ENCODE measurements around the gene CDK2. TPM values are rescaled to one million over a fixed set of nuclear protein-coding genes. Genes with fewer than 3 reads are reported as not detected.
"Not testable (repeated sequence)": the region's sequence is repeated elsewhere in the genome, so short reads cannot be mapped to it uniquely, and the experiment has no call there.

CDK2 gene
- total RNA-seq, 3 donors from 2014 or later: 65.4 to 80.1 (median 74.1) TPM

- no peak for DNase-seq
Observed at GRCh38 chr12:55957106-55957859, 9.3 kb upstream of the CDK2 start.

GRCh38 chr12:55963760-55964159 is 2.9 kb upstream of the CDK2 start:
- ATAC-seq: no peak
- Mint-ChIP-seq H3K4me3 (no peak overlapping the region), H3K27me3 (ENCODE audit: low read depth) (no peaks in the 10 kb centered on the region), H3K36me3 (ENCODE audit: insufficient read depth) (no peaks in the 10 kb centered on the region), H3K9me3 (no peaks in the 10 kb centered on the region), H3K4me1 (ENCODE audit: low read depth) (peaks cover 26% of the 10 kb centered on the region)
- no peak for DNase-seq

More at GRCh38 chr12:55957106-55957859, 9.3 kb upstream of the CDK2 start:
- Mint-ChIP-seq H3K4me1 (ENCODE audit: low read depth) (peaks cover 13% of the 10 kb centered on the region), H3K4me3 (no peak overlapping the region), H3K9me3 (no peaks in the 10 kb centered on the region), H3K27me3 (ENCODE audit: low read depth) (no peaks in the 10 kb centered on the region), H3K36me3 (ENCODE audit: insufficient read depth) (peaks cover 20% of the 10 kb centered on the region)
- no peak for ATAC-seq

GRCh38 chr12:55965240-55965639 is 1.4 kb upstream of the CDK2 start:
- ATAC-seq (no peak), DNase-seq (no peak)
- Mint-ChIP-seq H3K4me1 (ENCODE audit: low read depth) (peaks cover 26% of the 10 kb centered on the region), H3K9me3 (no peaks in the 10 kb centered on the region), H3K4me3 (peak overlapping the region; percentile 8), H3K27me3 (ENCODE audit: low read depth) (no peaks in the 10 kb centered on the region), H3K36me3 (ENCODE audit: insufficient read depth) (peaks cover under 1% of the 10 kb centered on the region)

- Mint-ChIP-seq H3K27me3 (ENCODE audit: low read depth) (no peaks in the 10 kb centered on the region), H3K36me3 (ENCODE audit: insufficient read depth) (peaks cover 3% of the 10 kb centered on the region), H3K4me1 (ENCODE audit: low read depth) (peaks cover 26% of the 10 kb centered on the region), H3K4me3 (peak within 1 kb of the TSS; percentile 97), H3K9me3 (no peaks in the 10 kb centered on the region)
- DNase-seq (no peak), ATAC-seq (no peak)
Observed at GRCh38 chr12:55965941-55966407, 656 bp upstream of the CDK2 start, which contains the start of gene PMEL. Gene PMEL (minus strand): TSS chr12:55966042. CDS start chr12:55966011, 31 bp downstream.

GRCh38 chr12:55969356-55969755 is 2.7 kb downstream of the CDK2 start:
- no peaks in the 10 kb centered on the region for H3K9me3 Mint-ChIP-seq
- no peak overlapping the region for H3K4me3 Mint-ChIP-seq
- H3K27me3 Mint-ChIP-seq (ENCODE audit: low read depth): no peaks in the 10 kb centered on the region
- ATAC-seq (no peak), DNase-seq (no peak)
- H3K36me3 Mint-ChIP-seq (ENCODE audit: insufficient read depth): peaks cover 3% of the 10 kb centered on the region
- peaks cover 26% of the 10 kb centered on the region for H3K4me1 Mint-ChIP-seq (ENCODE audit: low read depth)

- no peak for ATAC-seq
- no peaks in the 10 kb centered on the region for H3K27me3 Mint-ChIP-seq (ENCODE audit: low read depth)
- no peaks in the 10 kb centered on the region for H3K9me3 Mint-ChIP-seq
- H3K36me3 Mint-ChIP-seq (ENCODE audit: insufficient read depth): peaks cover 3% of the 10 kb centered on the region
- peaks cover 24% of the 10 kb centered on the region for H3K4me1 Mint-ChIP-seq (ENCODE audit: low read depth)
- DNase-seq: no peak
- no peak overlapping the region for H3K4me3 Mint-ChIP-seq
Observed at GRCh38 chr12:55970775-55971174, 4.1 kb downstream of the CDK2 start.

GRCh38 chr12:55972042-55972441 is 5.4 kb downstream of the CDK2 start:
- Mint-ChIP-seq H3K27me3 (ENCODE audit: low read depth) (no peaks in the 10 kb centered on the region), H3K4me1 (ENCODE audit: low read depth) (peaks cover 21% of the 10 kb centered on the region), H3K9me3 (no peaks in the 10 kb centered on the region), H3K36me3 (ENCODE audit: insufficient read depth) (peaks cover 3% of the 10 kb centered on the region), H3K4me3 (no peak overlapping the region)
- no peak for ATAC-seq
- DNase-seq: no peak

GRCh38 chr12:55972456-55972855 is 5.8 kb downstream of the CDK2 start:
- DNase-seq: no peak
- no peaks in the 10 kb centered on the region for H3K9me3 Mint-ChIP-seq
- peaks cover 23% of the 10 kb centered on the region for H3K4me1 Mint-ChIP-seq (ENCODE audit: low read depth)
- H3K4me3 Mint-ChIP-seq: no peak overlapping the region
- no peak for ATAC-seq
- H3K36me3 Mint-ChIP-seq (ENCODE audit: insufficient read depth): peaks cover 3% of the 10 kb centered on the region
- H3K27me3 Mint-ChIP-seq (ENCODE audit: low read depth): no peaks in the 10 kb centered on the region

- peaks cover 3% of the 10 kb centered on the region for H3K36me3 Mint-ChIP-seq (ENCODE audit: insufficient read depth)
- peaks cover 21% of the 10 kb centered on the region for H3K4me1 Mint-ChIP-seq (ENCODE audit: low read depth)
- H3K27me3 Mint-ChIP-seq (ENCODE audit: low read depth): no peaks in the 10 kb centered on the region
- no peak for ATAC-seq
- no peak for DNase-seq
- no peak overlapping the region for H3K4me3 Mint-ChIP-seq
- H3K9me3 Mint-ChIP-seq: no peaks in the 10 kb centered on the region
Observed at GRCh38 chr12:55972911-55973598, 6.4 kb downstream of the CDK2 start.

- peak; percentile 93 to 96 for ATAC-seq
- H3K4me1 Mint-ChIP-seq (ENCODE audit: low read depth): peaks cover 17% of the 10 kb centered on the region
- peak; percentile 95 for DNase-seq
Observed at GRCh38 chr12:55973599-55974307, 7.1 kb downstream of the CDK2 start, which contains the start of gene RAB5B. Gene RAB5B (plus strand): TSS chr12:55974078. CDS start chr12:55986961, 12,883 bp downstream.

GRCh38 chr12:55974308-55974730 is 7.7 kb downstream of the CDK2 start:
- peaks cover 8% of the 10 kb centered on the region for H3K36me3 Mint-ChIP-seq (ENCODE audit: insufficient read depth)
- H3K9me3 Mint-ChIP-seq: no peaks in the 10 kb centered on the region
- peak; percentile 15 for DNase-seq
- H3K4me1 Mint-ChIP-seq (ENCODE audit: low read depth): peaks cover 19% of the 10 kb centered on the region
- ATAC-seq: peak; percentile 25 to 26
- H3K4me3 Mint-ChIP-seq: no peak overlapping the region
- no peaks in the 10 kb centered on the region for H3K27me3 Mint-ChIP-seq (ENCODE audit: low read depth)

More at GRCh38 chr12:55973599-55974307, 7.1 kb downstream of the CDK2 start, which contains the start of gene RAB5B:
- no peak within 1 kb of the TSS for H3K4me3 Mint-ChIP-seq
- H3K36me3 Mint-ChIP-seq (ENCODE audit: insufficient read depth): peaks cover 5% of the 10 kb centered on the region
- H3K9me3 Mint-ChIP-seq: no peaks in the 10 kb centered on the region
- H3K27me3 Mint-ChIP-seq (ENCODE audit: low read depth): no peaks in the 10 kb centered on the region

GRCh38 chr12:55978393-55978792 is 11.8 kb downstream of the CDK2 start:
- Mint-ChIP-seq H3K9me3 (no peaks in the 10 kb centered on the region), H3K4me3 (no peak overlapping the region), H3K27me3 (ENCODE audit: low read depth) (no peaks in the 10 kb centered on the region), H3K36me3 (ENCODE audit: insufficient read depth) (peaks cover 14% of the 10 kb centered on the region), H3K4me1 (ENCODE audit: low read depth) (peaks cover 25% of the 10 kb centered on the region)
- DNase-seq (no peak), ATAC-seq (no peak)

GRCh38 chr12:55979069-55979468 is 12.4 kb downstream of the CDK2 start:
- H3K9me3 Mint-ChIP-seq: no peaks in the 10 kb centered on the region
- H3K36me3 Mint-ChIP-seq (ENCODE audit: insufficient read depth): peaks cover 16% of the 10 kb centered on the region
- ATAC-seq (no peak), DNase-seq (no peak)
- peaks cover 25% of the 10 kb centered on the region for H3K4me1 Mint-ChIP-seq (ENCODE audit: low read depth)
- H3K4me3 Mint-ChIP-seq: no peak overlapping the region
- H3K27me3 Mint-ChIP-seq (ENCODE audit: low read depth): no peaks in the 10 kb centered on the region

GRCh38 chr12:55981882-55982281 is 15.3 kb downstream of the CDK2 start:
- H3K27me3 Mint-ChIP-seq (ENCODE audit: low read depth); H3K4me3 Mint-ChIP-seq; DNase-seq; ATAC-seq; H3K9me3 Mint-ChIP-seq: not testable (repeated sequence)
- H3K36me3 Mint-ChIP-seq (ENCODE audit: insufficient read depth): peaks cover 16% of the 10 kb centered on the region
- peaks cover 16% of the 10 kb centered on the region for H3K4me1 Mint-ChIP-seq (ENCODE audit: low read depth)

Measured in activated T-cell treated with anti-CD3 and anti-CD28 coated beads, Interleukin-2, amount 50 U/mL, for 4 hours (primary cell).